Uterus (tissue), 2 donors: ENCODE data around the gene PHC3.

ENCODE experiments used
- CTCF ChIP-seq, 4 experiments: fragments of 200-600 bp in 2 of 4; fragments of 450-650 bp in 2 of 4; sonication (generic) in 2 of 4; IDR thresholded peaks; one replicate each; pipeline ENCODE4 v1.5.1; 2016 to 2019; ENCODE audit warnings: antibody characterized with exemption in 4 of 4, mild to moderate bottlenecking in 2 of 4, moderate library complexity in 1 of 4
- POLR2A ChIP-seq, 2 donors: fragments of 450-650 bp; IDR thresholded peaks; one replicate each; pipeline ENCODE4 v1.6.1; 2016; ENCODE audit warnings: antibody characterized with exemption in 2 of 2, mild to moderate bottlenecking in 1 of 2, moderate library complexity in 1 of 2

GRCh38 chr3:170200987-170201386 lies 19.5 kb upstream of the PHC3 start:
- TF ChIP-seq CTCF (IDR thresholded peaks at IDR 0.05), result no peak
- TF ChIP-seq POLR2A (IDR thresholded peaks at IDR 0.05), result no peak
